ENCODE measurements around the gene CD34.

GRCh38 chr1:207839083-207839413, 71.9 kb downstream of the CD34 start:
- no peak for TF ChIP-seq EZH2 (IDR thresholded peaks at IDR 0.05; ENCODE audit: low read length, missing control alignments)
- TF ChIP-seq, protein P1, sequence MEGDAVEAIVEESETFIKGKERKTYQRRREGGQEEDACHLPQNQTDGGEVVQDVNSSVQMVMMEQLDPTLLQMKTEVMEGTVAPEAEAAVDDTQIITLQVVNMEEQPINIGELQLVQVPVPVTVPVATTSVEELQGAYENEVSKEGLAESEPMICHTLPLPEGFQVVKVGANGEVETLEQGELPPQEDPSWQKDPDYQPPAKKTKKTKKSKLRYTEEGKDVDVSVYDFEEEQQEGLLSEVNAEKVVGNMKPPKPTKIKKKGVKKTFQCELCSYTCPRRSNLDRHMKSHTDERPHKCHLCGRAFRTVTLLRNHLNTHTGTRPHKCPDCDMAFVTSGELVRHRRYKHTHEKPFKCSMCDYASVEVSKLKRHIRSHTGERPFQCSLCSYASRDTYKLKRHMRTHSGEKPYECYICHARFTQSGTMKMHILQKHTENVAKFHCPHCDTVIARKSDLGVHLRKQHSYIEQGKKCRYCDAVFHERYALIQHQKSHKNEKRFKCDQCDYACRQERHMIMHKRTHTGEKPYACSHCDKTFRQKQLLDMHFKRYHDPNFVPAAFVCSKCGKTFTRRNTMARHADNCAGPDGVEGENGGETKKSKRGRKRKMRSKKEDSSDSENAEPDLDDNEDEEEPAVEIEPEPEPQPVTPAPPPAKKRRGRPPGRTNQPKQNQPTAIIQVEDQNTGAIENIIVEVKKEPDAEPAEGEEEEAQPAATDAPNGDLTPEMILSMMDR (conservative IDR thresholded peaks at IDR 0.05 in 1 of 2, IDR thresholded peaks at IDR 0.05 in 1 of 2; ENCODE audit: low read depth in 1 of 2, low read length in 2 of 2) = no peak
